GM12801 (cell line): Measurements from ENCODE around the gene SET.

Experiments used
- TF ChIP-seq, protein P1 (sequence below): IDR thresholded peaks from one replicate; pipeline ENCODE4 v1.5.1; 2011; ENCODE audit warnings: control low read depth; ENCODE audit not compliant: insufficient read length; ENCODE audit errors: extremely low read depth

Gene SET

GRCh38 chr9:128727640-128728248, 38.7 kb downstream of the SET start:
- TF ChIP-seq, protein P1, sequence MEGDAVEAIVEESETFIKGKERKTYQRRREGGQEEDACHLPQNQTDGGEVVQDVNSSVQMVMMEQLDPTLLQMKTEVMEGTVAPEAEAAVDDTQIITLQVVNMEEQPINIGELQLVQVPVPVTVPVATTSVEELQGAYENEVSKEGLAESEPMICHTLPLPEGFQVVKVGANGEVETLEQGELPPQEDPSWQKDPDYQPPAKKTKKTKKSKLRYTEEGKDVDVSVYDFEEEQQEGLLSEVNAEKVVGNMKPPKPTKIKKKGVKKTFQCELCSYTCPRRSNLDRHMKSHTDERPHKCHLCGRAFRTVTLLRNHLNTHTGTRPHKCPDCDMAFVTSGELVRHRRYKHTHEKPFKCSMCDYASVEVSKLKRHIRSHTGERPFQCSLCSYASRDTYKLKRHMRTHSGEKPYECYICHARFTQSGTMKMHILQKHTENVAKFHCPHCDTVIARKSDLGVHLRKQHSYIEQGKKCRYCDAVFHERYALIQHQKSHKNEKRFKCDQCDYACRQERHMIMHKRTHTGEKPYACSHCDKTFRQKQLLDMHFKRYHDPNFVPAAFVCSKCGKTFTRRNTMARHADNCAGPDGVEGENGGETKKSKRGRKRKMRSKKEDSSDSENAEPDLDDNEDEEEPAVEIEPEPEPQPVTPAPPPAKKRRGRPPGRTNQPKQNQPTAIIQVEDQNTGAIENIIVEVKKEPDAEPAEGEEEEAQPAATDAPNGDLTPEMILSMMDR: no peak

- TF ChIP-seq, protein P1: no peak
These were observed 39.3 kb downstream of the SET start for GRCh38 chr9:128728298-128728697.

GRCh38 chr9:128729302-128729701, 40.3 kb downstream of the SET start:
- TF ChIP-seq, protein P1: no peak

DNA sequence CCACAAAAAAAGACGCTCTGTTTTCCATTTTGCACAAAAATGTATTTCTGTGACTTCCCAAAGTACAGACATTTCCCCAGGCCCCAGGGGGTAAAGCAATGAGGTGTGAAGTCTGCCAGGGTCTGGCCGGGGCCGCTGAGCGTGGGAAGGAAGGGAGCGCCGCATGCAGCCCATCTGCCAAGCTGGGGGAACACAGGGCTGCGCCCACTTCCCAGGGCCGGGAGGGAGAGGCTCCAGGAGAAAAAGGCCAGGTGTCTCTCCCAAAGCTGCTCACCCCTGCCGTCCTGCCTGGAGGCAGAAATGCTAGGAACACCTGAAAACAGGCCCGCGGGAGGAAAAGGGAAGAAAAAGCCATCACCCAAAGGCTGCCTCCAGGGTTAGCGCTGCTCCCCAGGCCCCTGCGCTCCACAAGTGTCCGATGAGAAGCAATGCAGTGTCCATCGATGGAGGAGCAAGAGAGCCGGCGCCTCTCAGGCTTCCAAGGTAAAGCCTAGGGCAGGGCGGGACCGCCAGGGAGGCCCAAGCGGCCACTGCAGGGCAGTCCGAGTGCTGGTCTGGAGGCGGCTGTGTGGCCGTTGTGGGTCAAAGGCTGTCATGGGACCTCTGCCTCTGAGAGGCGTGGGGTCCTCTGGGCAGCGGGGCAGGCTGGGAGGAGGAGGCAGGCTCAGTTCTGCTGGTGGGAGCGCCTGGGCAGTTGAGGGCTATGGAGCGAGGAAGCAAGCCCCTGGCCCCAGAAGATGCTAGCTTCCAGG, 40.9 kb downstream of the SET start:
- TF ChIP-seq, protein P1: no peak

- TF ChIP-seq, protein P1: no peak
These were observed 42.1 kb downstream of the SET start for GRCh38 chr9:128731093-128731492.

DNA sequence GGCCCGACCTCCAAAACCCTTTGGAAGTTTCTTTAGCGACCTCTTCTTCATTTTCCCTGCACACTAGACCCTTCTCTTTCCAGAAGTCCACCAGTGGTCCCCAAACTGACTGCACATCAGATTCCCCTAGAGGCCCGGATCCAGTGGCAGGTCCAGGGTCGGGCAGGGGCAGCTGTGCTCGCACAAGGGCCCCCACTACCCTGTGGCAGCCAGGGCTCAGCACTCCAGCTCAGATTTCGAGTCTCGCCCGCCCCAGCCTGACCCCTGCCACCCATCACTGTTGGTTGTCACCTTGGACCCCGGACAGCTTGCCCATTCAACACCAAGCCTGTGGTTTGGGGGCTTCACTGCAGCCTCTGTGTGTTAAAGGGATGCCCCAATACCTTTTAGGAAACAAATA, 42.7 kb downstream of the SET start:
- TF ChIP-seq, protein P1: no peak

GRCh38 chr9:128732576-128732975, 43.6 kb downstream of the SET start:
- TF ChIP-seq, protein P1: no peak
